HepG2 (cell line): ENCODE measurements around the gene GPRIN2. TPM values are rescaled to one million over a fixed set of nuclear protein-coding genes. Genes with fewer than 3 reads are reported as not detected.
A peak's percentile ranks its signal among the peaks of the same experiment; 100 is the strongest.

ENCODE experiments used
- ATAC-seq: fragments of 200-7000 bp; cut with Tn5 transposase; 3 replicates; pipeline ENCODE4 v1.9.1; 2020; ENCODE audit warnings: mild to moderate bottlenecking, moderate library complexity
- BruUV-seq: library from RNA; stranded (reverse); fragments of 400-500 nt; replicated peaks from 2 replicates; lab custom pipeline; 2021; lab: Mats Ljungman, UMichigan
- CTCF ChIA-PET: fragments of 300-600 bp; formaldehyde crosslinking; extraction: SDS; loops from one replicate; lab custom pipeline; 2021; ENCODE audit warnings: low total read pairs, inconsistent platforms, low intra/inter-chr PET ratio; lab: Yijun Ruan, JAX
- POLR2A ChIA-PET: fragments of 350-600 bp; sonication (Branson Sonifier 250); formaldehyde crosslinking; loops from one replicate; lab custom pipeline; 2020; ENCODE audit warnings: antibody characterized with exemption, inconsistent platforms; lab: Yijun Ruan, JAX
- DNase-seq: peaks from one replicate; pipeline ENCODE4 v3.0.0-alpha.2; 2015; ENCODE audit warnings: low spot score
- FAIRE-seq: peaks from 3 replicates; lab custom pipeline; 2011; peaks lifted over from hg19 to GRCh38; lab: Jason Lieb, UNC
- H2AFZ ChIP-seq: one replicate; pipeline ENCODE4 v1.6.1; 2011; ENCODE audit warnings: low read length, inconsistent platforms
- H3K27ac ChIP-seq: fragments of 300-600 bp; 3 replicates; pipeline ENCODE4 v1.8.0; 2011; ENCODE audit warnings: mixed run types, mild to moderate bottlenecking, mixed read lengths, low read length, inconsistent platforms; ENCODE audit not compliant: insufficient read depth; ENCODE audit errors: extremely low read length
- H3K27me3 ChIP-seq, 2 experiments: fragments of 200-600 bp in 1 of 2; 2 replicates in 1 of 2; 3 replicates in 1 of 2; pipeline versions ENCODE4 v1.6.0 to v1.8.0; 2011; ENCODE audit warnings: low read length in 2 of 2, mild to moderate bottlenecking in 2 of 2, moderate library complexity in 2 of 2, inconsistent platforms in 1 of 2; ENCODE audit not compliant: insufficient read depth in 2 of 2, control insufficient read depth in 1 of 2
- H3K36me3 ChIP-seq, 2 experiments: fragments of 200-600 bp in 1 of 2; replicated peaks in 1 of 2; 2 replicates in 1 of 2; 3 replicates in 1 of 2; pipeline versions ENCODE4 v1.5.1 to v1.8.0; 2011; ENCODE audit warnings: low read length in 2 of 2, inconsistent platforms in 1 of 2; ENCODE audit not compliant: insufficient read depth in 2 of 2, control insufficient read depth in 1 of 2
- H3K4me1 ChIP-seq: 2 replicates; pipeline ENCODE4 v1.5.1; 2012; ENCODE audit warnings: low read length, inconsistent platforms; ENCODE audit not compliant: insufficient read depth
- H3K4me2 ChIP-seq: 2 replicates; pipeline ENCODE4 v1.6.0; 2011; ENCODE audit warnings: low read depth, low read length, inconsistent platforms
- H3K4me3 ChIP-seq, 3 experiments: fragments of 200-600 bp in 1 of 3; sonication (generic), shearing (Covaris generic) in 1 of 3; replicated peaks in 1 of 3; 2 replicates each; pipeline ENCODE4 v1.5.1; 2011 to 2016; ENCODE audit warnings: low read length in 3 of 3, inconsistent platforms in 2 of 3, low read depth in 2 of 3, mild to moderate bottlenecking in 2 of 3, control low read depth in 1 of 3, mixed read lengths in 1 of 3; ENCODE audit not compliant: insufficient read depth in 1 of 3
- H3K79me2 ChIP-seq: one replicate; pipeline ENCODE4 v1.6.1; 2011; ENCODE audit warnings: low read length, inconsistent platforms; ENCODE audit not compliant: insufficient read depth
- H3K9ac ChIP-seq: 2 replicates; pipeline ENCODE4 v1.6.0; 2011; ENCODE audit warnings: mild to moderate bottlenecking, low read depth, low read length, inconsistent platforms; ENCODE audit not compliant: insufficient read depth
- H3K9me3 ChIP-seq: 2 replicates; pipeline ENCODE4 v1.5.1; 2012; ENCODE audit warnings: mild to moderate bottlenecking, low read length
- H4K20me1 ChIP-seq: 2 replicates; pipeline ENCODE4 v1.6.0; 2011; ENCODE audit warnings: inconsistent platforms, mild to moderate bottlenecking, low read length, moderate library complexity; ENCODE audit not compliant: insufficient read depth
- MED8 ChIP-seq: sonication (generic); formaldehyde crosslinking; IDR thresholded peaks from 2 replicates; pipeline ENCODE4 v1.8.1; 2023; ENCODE audit warnings: mild to moderate bottlenecking, missing genetic modification reagents; ENCODE audit not compliant: insufficient replicate concordance
- ZBED4 ChIP-seq: sonication (generic); formaldehyde crosslinking; IDR thresholded peaks from 2 replicates; pipeline ENCODE4 v1.4.0; 2020; ENCODE audit warnings: missing genetic modification reagents, borderline replicate concordance
- WGBS: methylation state at CpG from one replicate; pipeline ENCODE4 v1.1.6; 2017; ENCODE audit warnings: low lambda C conversion rate; 5-methylcytosine and 5-hydroxymethylcytosine counted together
- in situ Hi-C: cut with HindIII; loops from 2 replicates; pipeline ENCODE4 v1.10.0; 2017; ENCODE audit warnings: low pct_unique_long_range_greater_than_20kb; ENCODE audit not compliant: extremely low pct_ligation_motif_present
- intact Hi-C: fragments of 100-400 bp; cut with micrococcal nuclease; formaldehyde crosslinking; loops from one replicate; pipeline ENCODE4 v1.10.0; 2022; ENCODE audit not compliant: unreplicated experiment
- polyA plus RNA-seq, 8 experiments: library from polyadenylated mRNA; depleted of rRNA in 3 of 8; stranded (reverse) in 7 of 8; unstranded in 1 of 8; fragments of >200 nt; fragmentation: Illumina TruSeq in 4 of 8; extraction: Trizol in 4 of 8; gene quantifications; 2 replicates each; pipeline versions ENCODE4 v1.2.1 to v1.2.3, GENCODE V29; 2011 to 2016; ENCODE audit warnings: low read depth in 4 of 8, missing spikeins in 1 of 8, mixed read lengths in 1 of 8; ENCODE audit not compliant: insufficient read depth in 1 of 8
- total RNA-seq, 5 experiments: library from RNA; depleted of rRNA; stranded (reverse); fragments of >200 nt; fragmentation: Illumina TruSeq; extraction: Trizol; gene quantifications; 2 replicates each; pipeline ENCODE4 v1.2.3, GENCODE V29; 2016; ENCODE audit warnings: low read depth in 1 of 5

Gene GPRIN2
- total and polyA plus RNA-seq, 2 of the 13 experiments (the other 11 are each of a cell fraction or from before 2014, with no cell fraction given), result not detected

DNA sequence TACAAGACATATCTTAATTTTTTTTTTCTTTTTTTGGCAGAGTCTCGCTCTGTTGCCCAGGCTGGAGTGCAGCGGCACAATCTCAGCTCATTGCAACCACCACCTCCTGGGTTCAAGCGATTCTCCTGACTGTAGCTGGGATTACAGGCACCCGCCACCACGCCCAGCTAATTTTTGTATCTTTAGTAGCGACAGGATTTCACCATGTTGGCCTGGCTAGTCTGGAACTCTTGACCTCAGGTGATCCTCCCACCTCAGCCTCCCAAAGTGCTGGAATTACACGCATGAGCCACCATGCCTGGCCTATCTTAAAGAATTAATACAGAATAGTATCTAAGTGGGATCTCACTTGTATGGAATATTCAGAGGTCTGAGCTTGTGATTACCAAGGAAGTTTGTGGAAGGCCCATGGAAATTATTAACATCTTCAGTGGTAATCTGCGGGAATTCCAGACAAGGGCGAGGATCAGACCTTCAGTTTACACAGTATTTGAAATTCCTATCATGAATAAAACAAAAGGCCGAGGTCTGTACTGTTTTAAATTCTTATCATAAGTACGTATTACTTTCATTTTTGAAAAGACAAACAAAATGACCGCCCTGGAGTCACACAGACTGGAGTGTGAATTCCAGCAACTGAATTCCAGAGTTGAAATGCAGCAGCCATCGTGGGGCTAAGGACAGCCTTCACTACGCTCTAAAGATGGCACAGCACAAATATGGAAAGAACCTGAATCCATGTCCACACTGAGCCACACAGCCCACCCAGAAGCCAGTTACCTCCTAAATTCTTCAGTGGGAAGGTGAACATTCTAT is 16.7 kb downstream of the GPRIN2 start (continued):
- 0 out of 2 replicates have a peak, but pooled peaks have one; percentile 43 for TF ChIP-seq ZBED4 (CRISPR knock-in tag)

DNA sequence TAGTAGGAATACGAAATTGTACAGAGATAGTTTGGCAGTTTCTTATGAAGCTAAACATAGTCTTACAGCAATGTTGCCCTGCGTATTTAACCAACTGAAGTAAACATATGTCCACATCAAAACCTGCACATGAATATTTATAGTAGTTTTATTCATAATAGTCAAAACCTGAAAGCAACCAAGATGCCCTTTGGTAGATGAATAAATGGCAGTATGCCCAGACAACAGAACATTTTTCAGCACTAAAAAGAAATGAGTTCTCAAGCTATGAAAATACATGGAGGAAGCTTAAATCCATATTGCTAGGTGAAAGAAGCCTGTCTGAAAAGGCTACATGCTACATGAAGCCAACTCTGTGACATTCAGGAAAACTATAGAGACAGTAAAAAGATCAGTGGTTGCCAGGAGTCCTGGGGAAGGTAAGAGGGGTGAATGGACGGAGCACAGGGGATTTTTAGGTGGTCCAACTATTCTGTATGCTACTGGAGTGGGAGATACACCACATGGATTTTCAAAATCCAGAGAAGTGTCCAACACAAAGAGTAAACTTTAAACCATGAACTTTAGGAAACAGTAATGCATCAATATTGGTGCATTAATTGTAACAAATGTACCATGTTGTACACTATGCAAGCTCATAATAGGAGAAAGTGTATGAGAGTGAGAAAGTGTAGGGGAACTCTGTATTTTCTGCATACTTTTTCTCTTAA is 17.6 kb downstream of the GPRIN2 start:
- no peak overlapping the region for H3K9ac ChIP-seq
- H4K20me1 ChIP-seq, result no peaks in the 10 kb centered on the region
- ChIA-PET POLR2A (no interaction called here), CTCF (no interaction called here)
- DNase-seq (no peak), ATAC-seq (no peak), FAIRE-seq (no peak)
- H3K4me2 ChIP-seq, result no peak overlapping the region
- 44% methylated on average over 3 of the region's 3 CpGs for WGBS
- peaks cover 15% of the 10 kb centered on the region for H3K4me1 ChIP-seq
- in situ Hi-C loops, result no loop called here
- BruUV-seq, result no TSS peak
- intact Hi-C loops, result no loop called here
- no peak overlapping the region for H3K27ac ChIP-seq
- TF ChIP-seq MED8, result no peak
- no peaks in the 10 kb centered on the region for H3K79me2 ChIP-seq
- no peaks in the 10 kb centered on the region for H3K36me3 ChIP-seq
- no peaks in the 10 kb centered on the region for H3K9me3 ChIP-seq
- H2AFZ ChIP-seq, result no peak overlapping the region
- H3K4me3 ChIP-seq, result no peak overlapping the region
- H3K27me3 ChIP-seq, result peaks cover 0 to 9% of the 10 kb centered on the region in 2 experiments; a peak in 2 of 5 replicates
